ENCODE results near the gene KPNA5.
"Not testable (repeated sequence)": the region's sequence is repeated elsewhere in the genome, so short reads cannot be mapped to it uniquely, and the experiment has no call there.

Gene KPNA5

GRCh38 chr6:116697480-116697879 is 16.5 kb downstream of the KPNA5 start:
- FAIRE-seq, result no peak

GRCh38 chr6:116703888-116704287 is 22.9 kb downstream of the KPNA5 start:
- FAIRE-seq; DNase-seq (ENCODE audit: low spot score): not testable (repeated sequence)

More at GRCh38 chr6:116697480-116697879, 16.5 kb downstream of the KPNA5 start:
- DNase-seq (ENCODE audit: low spot score), result no peak

GRCh38 chr6:116705917-116706316 is 24.9 kb downstream of the KPNA5 start:
- no peak for DNase-seq (ENCODE audit: low spot score)
- no peak for FAIRE-seq

GRCh38 chr6:116714296-116714695 is 33.3 kb downstream of the KPNA5 start:
- FAIRE-seq (no peak), DNase-seq (ENCODE audit: low spot score) (no peak)

GRCh38 chr6:116714761-116715160 is 33.8 kb downstream of the KPNA5 start:
- DNase-seq (ENCODE audit: low spot score) (no peak), FAIRE-seq (no peak)

- DNase-seq (ENCODE audit: low spot score) (no peak), FAIRE-seq (no peak)
These were observed 45.9 kb downstream of the KPNA5 start for GRCh38 chr6:116726947-116727346.

- no peak for DNase-seq (ENCODE audit: low spot score)
- no peak for FAIRE-seq
These were observed 49.5 kb downstream of the KPNA5 start for GRCh38 chr6:116730513-116730912.

GRCh38 chr6:116737004-116737403 is 56.0 kb downstream of the KPNA5 start:
- no peak for DNase-seq (ENCODE audit: low spot score)
- no peak for FAIRE-seq

GRCh38 chr6:116740486-116740885 is 59.5 kb downstream of the KPNA5 start:
- FAIRE-seq; DNase-seq (ENCODE audit: low spot score): not testable (repeated sequence)

- DNase-seq (ENCODE audit: low spot score), result no peak
- FAIRE-seq, result no peak
These were observed 60.6 kb downstream of the KPNA5 start for GRCh38 chr6:116741571-116741970.

- FAIRE-seq, result no peak
These were observed 64.2 kb downstream of the KPNA5 start for GRCh38 chr6:116745176-116745575.

GRCh38 chr6:116761779-116762178 is 80.8 kb downstream of the KPNA5 start:
- no peak for DNase-seq (ENCODE audit: low spot score)
- FAIRE-seq, result no peak

More at GRCh38 chr6:116745176-116745575, 64.2 kb downstream of the KPNA5 start:
- no peak for DNase-seq (ENCODE audit: low spot score)

GRCh38 chr6:116762235-116762634 is 81.2 kb downstream of the KPNA5 start:
- DNase-seq (ENCODE audit: low spot score), result no peak
- FAIRE-seq, result no peak

- FAIRE-seq, result no peak
- DNase-seq (ENCODE audit: low spot score), result no peak
These were observed 82.0 kb downstream of the KPNA5 start for GRCh38 chr6:116763048-116763447.

- DNase-seq (ENCODE audit: low spot score), result no peak
- FAIRE-seq, result no peak
These were observed 83.1 kb downstream of the KPNA5 start for GRCh38 chr6:116763906-116764628.

- FAIRE-seq (no peak), DNase-seq (ENCODE audit: low spot score) (no peak)
These were observed 83.6 kb downstream of the KPNA5 start for GRCh38 chr6:116764629-116764960.

GRCh38 chr6:116764961-116765841 is 84.2 kb downstream of the KPNA5 start, which contains the start of gene FAM162B:
Gene FAM162B, minus strand, starts transcription at chr6:116765719. Its CDS starts 143 bp downstream, at chr6:116765576.
- DNase-seq (ENCODE audit: low spot score), result no peak
- FAIRE-seq, result no peak

GRCh38 chr6:116766506-116767176 is 85.6 kb downstream of the KPNA5 start:
- FAIRE-seq (no peak), DNase-seq (ENCODE audit: low spot score) (no peak)

GRCh38 chr6:116767715-116768114 is 86.7 kb downstream of the KPNA5 start:
- no peak for FAIRE-seq
- DNase-seq (ENCODE audit: low spot score), result no peak

- DNase-seq (ENCODE audit: low spot score), result no peak
- FAIRE-seq, result no peak
These were observed 91.4 kb downstream of the KPNA5 start for GRCh38 chr6:116772450-116772849.

GRCh38 chr6:116773886-116774285 is 92.9 kb downstream of the KPNA5 start:
- DNase-seq (ENCODE audit: low spot score), result no peak
- no peak for FAIRE-seq

All from urothelium cell line (cell line).